HEK293T (cell line): Measurements from ENCODE around the gene VAV2.

Experiments used
- ARNT ChIP-seq: fragments of 450-650 bp; IDR thresholded peaks from 2 replicates; pipeline ENCODE4 v1.6.1; 2017; ENCODE audit warnings: mild to moderate bottlenecking
- BHLHE40 ChIP-seq: fragments of 450-650 bp; IDR thresholded peaks from 2 replicates; pipeline ENCODE4 v1.6.1; 2016; ENCODE audit warnings: mild to moderate bottlenecking, moderate library complexity, borderline replicate concordance
- ELF4 ChIP-seq: fragments of 450-650 bp; IDR thresholded peaks from 2 replicates; pipeline ENCODE4 v1.6.1; 2017; ENCODE audit warnings: antibody characterized with exemption
- FOXM1 ChIP-seq: fragments of 450-650 bp; IDR thresholded peaks from 2 replicates; pipeline ENCODE4 v1.6.1; 2017; ENCODE audit warnings: mild to moderate bottlenecking, borderline replicate concordance
- LEF1 ChIP-seq: fragments of 450-650 bp; IDR thresholded peaks from 2 replicates; pipeline ENCODE4 v1.6.1; 2017; ENCODE audit warnings: mild to moderate bottlenecking, borderline replicate concordance
- NFRKB ChIP-seq: fragments of 450-650 bp; IDR thresholded peaks from 2 replicates; pipeline ENCODE4 v1.6.1; 2016; ENCODE audit warnings: mild to moderate bottlenecking, moderate library complexity
- SP1 ChIP-seq: fragments of 450-650 bp; IDR thresholded peaks from 2 replicates; pipeline ENCODE4 v1.6.1; 2017

DNA sequence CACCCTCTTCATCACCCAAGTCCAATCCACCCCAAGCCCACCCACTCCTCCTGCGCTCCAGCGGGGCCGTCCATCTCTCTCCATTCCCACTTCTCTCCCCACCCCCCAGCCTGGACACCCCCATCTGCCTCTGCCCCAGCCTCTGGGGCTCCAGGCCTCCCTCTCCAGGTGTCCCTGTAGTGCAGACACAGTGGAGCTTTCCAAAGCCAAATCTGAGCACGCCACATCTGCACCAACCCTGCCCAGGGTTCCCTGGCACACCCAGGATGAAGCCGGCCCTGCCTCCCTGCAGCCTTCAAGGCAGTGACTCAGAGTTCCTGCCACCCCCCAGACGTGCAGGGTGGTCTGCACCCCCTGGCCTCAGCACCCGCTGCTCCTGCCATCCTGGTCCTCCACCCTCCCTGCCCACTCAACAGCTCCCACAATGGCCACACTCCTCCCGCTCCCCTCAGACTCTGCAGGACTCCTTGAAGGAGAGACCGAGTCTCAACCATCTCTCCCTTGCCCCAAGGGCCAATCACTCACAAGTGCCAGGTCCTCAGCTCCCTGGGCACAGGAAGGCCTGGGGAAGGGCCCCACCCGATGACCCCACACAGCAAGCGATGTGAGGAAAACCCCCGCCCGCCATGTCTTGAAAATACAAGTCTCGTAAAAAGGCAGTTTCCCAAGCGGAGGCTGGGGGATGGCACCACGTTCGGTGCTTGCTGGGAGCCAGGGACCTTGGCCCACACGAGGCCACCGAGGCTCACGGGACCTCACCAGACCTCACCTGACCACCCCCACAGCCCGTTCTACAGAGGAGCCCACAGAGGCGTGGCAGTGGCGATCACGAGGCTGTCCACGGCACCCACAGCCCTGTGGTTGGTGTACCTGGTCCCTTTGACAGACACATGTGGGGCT lies 22.2 kb downstream of the VAV2 start:
- TF ChIP-seq ELF4 = no peak
- no peak for TF ChIP-seq NFRKB
- TF ChIP-seq FOXM1 = no peak
- TF ChIP-seq SP1 = no peak
- TF ChIP-seq LEF1 = no peak
- no peak for TF ChIP-seq BHLHE40
- no peak for TF ChIP-seq ARNT
